Spleen (tissue), 7 donors: ENCODE measurements around the gene FERMT2.

Experiments used
- POLR2A ChIP-seq, 3 donors: fragments of 450-650 bp; IDR thresholded peaks; one replicate each; pipeline ENCODE4 v1.5.1; 2017; ENCODE audit warnings: antibody characterized with exemption in 3 of 3, mild to moderate bottlenecking in 1 of 3
- POLR2AphosphoS5 ChIP-seq, 3 donors: sonication (generic); formaldehyde crosslinking; IDR thresholded peaks; one replicate each; pipeline ENCODE4 v1.5.1; 2017; ENCODE audit warnings: antibody characterized with exemption in 3 of 3
- TF ChIP-seq, protein P1 (sequence below), 11 experiments: fragments of 200-600 bp in 7 of 11; fragments of 450-650 bp in 4 of 11; sonication (generic) in 4 of 11; IDR thresholded peaks in 8 of 11; conservative IDR thresholded peaks in 3 of 11; 1 replicate in 7 of 11; 2 replicates in 4 of 11; pipeline versions ENCODE4 v1.4.0 to v1.8.0; 2016 to 2021; ENCODE audit warnings: antibody characterized with exemption in 11 of 11, inconsistent platforms in 4 of 11, mild to moderate bottlenecking in 1 of 11
- donor health status: DM: no; HTN: no; CAD: no; lungs with moderate emphysema.
- donor health status: DM: no; HTN: no; CAD: no.
- donor health status: DM: no; HTN: no; CAD: no.

DNA sequence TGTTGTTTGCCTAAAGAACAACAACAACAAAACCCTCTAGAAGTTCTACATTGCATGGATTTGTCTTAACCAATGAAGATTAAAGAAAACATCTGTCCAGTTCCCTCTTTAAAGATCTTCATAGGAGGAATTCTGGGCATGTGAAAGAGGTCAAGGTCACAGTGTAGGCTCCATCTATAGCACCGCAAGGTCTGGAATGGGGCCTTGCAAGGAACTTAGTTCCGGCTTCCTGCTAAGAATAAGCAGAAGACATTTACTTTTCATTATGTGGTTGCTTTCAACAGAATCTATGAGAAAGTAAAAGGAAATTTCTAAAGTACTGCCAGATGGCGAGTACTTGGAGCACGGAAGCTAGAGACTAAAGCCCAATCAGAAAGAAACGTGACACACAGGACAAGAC, 102.2 kb downstream of the FERMT2 start:
- TF ChIP-seq POLR2A (IDR thresholded peaks at IDR 0.05): no peak
- TF ChIP-seq, protein P1, sequence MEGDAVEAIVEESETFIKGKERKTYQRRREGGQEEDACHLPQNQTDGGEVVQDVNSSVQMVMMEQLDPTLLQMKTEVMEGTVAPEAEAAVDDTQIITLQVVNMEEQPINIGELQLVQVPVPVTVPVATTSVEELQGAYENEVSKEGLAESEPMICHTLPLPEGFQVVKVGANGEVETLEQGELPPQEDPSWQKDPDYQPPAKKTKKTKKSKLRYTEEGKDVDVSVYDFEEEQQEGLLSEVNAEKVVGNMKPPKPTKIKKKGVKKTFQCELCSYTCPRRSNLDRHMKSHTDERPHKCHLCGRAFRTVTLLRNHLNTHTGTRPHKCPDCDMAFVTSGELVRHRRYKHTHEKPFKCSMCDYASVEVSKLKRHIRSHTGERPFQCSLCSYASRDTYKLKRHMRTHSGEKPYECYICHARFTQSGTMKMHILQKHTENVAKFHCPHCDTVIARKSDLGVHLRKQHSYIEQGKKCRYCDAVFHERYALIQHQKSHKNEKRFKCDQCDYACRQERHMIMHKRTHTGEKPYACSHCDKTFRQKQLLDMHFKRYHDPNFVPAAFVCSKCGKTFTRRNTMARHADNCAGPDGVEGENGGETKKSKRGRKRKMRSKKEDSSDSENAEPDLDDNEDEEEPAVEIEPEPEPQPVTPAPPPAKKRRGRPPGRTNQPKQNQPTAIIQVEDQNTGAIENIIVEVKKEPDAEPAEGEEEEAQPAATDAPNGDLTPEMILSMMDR (IDR thresholded peaks at IDR 0.05 in 8 of 11, conservative IDR thresholded peaks at IDR 0.05 in 3 of 11): no peak
- no peak for TF ChIP-seq POLR2AphosphoS5 (IDR thresholded peaks at IDR 0.05)
